Ishikawa (cell line): ENCODE data around the gene SIGLEC1.

Source experiments
- CEBPB ChIP-seq: IDR thresholded peaks from 2 replicates; pipeline ENCODE4 v1.6.1; 2012
- CREB1 ChIP-seq: IDR thresholded peaks from 2 replicates; pipeline ENCODE4 v1.6.1; 2012; ENCODE audit warnings: low read depth
- EGR1 ChIP-seq: IDR thresholded peaks from 2 replicates; pipeline ENCODE4 v1.6.1; 2012
- EP300 ChIP-seq: IDR thresholded peaks from 2 replicates; pipeline ENCODE4 v1.6.1; 2012; ENCODE audit warnings: borderline replicate concordance
- FOXM1 ChIP-seq: IDR thresholded peaks from 2 replicates; pipeline ENCODE4 v1.6.1; 2012; ENCODE audit warnings: low read depth, borderline replicate concordance
- MAX ChIP-seq: IDR thresholded peaks from 2 replicates; pipeline ENCODE4 v1.6.1; 2012
- NFIC ChIP-seq: IDR thresholded peaks from 2 replicates; pipeline ENCODE4 v1.6.1; 2012
- RAD21 ChIP-seq: IDR thresholded peaks from 2 replicates; pipeline ENCODE4 v1.6.1; 2012; ENCODE audit warnings: low read depth
- REST ChIP-seq: IDR thresholded peaks from 2 replicates; pipeline ENCODE4 v1.6.1; 2012; ENCODE audit warnings: low read depth, mild to moderate bottlenecking
- TAF1 ChIP-seq: IDR thresholded peaks from 2 replicates; pipeline ENCODE4 v1.6.1; 2012; ENCODE audit warnings: low read depth, mild to moderate bottlenecking
- TCF12 ChIP-seq: IDR thresholded peaks from 2 replicates; pipeline ENCODE4 v1.6.1; 2012; ENCODE audit warnings: low read depth
- TEAD4 ChIP-seq: IDR thresholded peaks from 2 replicates; pipeline ENCODE4 v1.6.1; 2012
- USF1 ChIP-seq: IDR thresholded peaks from 2 replicates; pipeline ENCODE4 v1.6.1; 2012
- YY1 ChIP-seq: IDR thresholded peaks from 2 replicates; pipeline ENCODE4 v1.6.1; 2012; ENCODE audit warnings: low read depth
- ZBTB7A ChIP-seq: IDR thresholded peaks from 2 replicates; pipeline ENCODE4 v1.6.1; 2012; ENCODE audit warnings: low read depth

SIGLEC1 gene

GRCh38 chr20:3677733-3678132 lies 34.7 kb downstream of the SIGLEC1 start:
- TF ChIP-seq ZBTB7A (no peak), TAF1 (no peak), TCF12 (no peak), REST (no peak), FOXM1 (no peak), RAD21 (no peak), NFIC (no peak), USF1 (no peak), CREB1 (no peak)

GRCh38 chr20:3674995-3675900 lies 37.2 kb downstream of the SIGLEC1 start:
- TF ChIP-seq RAD21 (no peak), REST (no peak), CEBPB (no peak), TCF12 (no peak), FOXM1 (no peak), TEAD4 (no peak), EGR1 (no peak), NFIC (no peak), TAF1 (no peak), CREB1 (no peak), ZBTB7A (no peak), YY1 (no peak), USF1 (no peak), EP300 (no peak), MAX (no peak)

GRCh38 chr20:3674447-3674846 lies 38.0 kb downstream of the SIGLEC1 start:
- no peak for TF ChIP-seq NFIC
- no peak for TF ChIP-seq EGR1
- TF ChIP-seq USF1 = no peak
- TF ChIP-seq TEAD4 = no peak
- TF ChIP-seq RAD21 = no peak
- TF ChIP-seq FOXM1 = no peak
- TF ChIP-seq ZBTB7A = no peak
- TF ChIP-seq CEBPB = no peak
- no peak for TF ChIP-seq TAF1
- TF ChIP-seq REST = no peak
- TF ChIP-seq YY1 = no peak
